Kidney capillary endothelial cell (primary cell): Measurements from ENCODE around the gene TBX1.
A peak's percentile ranks its signal among the peaks of the same experiment; 100 is the strongest.
"Not testable (repeated sequence)": the region's sequence is repeated elsewhere in the genome, so short reads cannot be mapped to it uniquely, and the experiment has no call there.

Experiments used
- DNase-seq: peaks from one replicate; pipeline ENCODE4 v3.0.0-alpha.2; 2018; ENCODE audit warnings: low spot score

The TBX1 gene

DNA sequence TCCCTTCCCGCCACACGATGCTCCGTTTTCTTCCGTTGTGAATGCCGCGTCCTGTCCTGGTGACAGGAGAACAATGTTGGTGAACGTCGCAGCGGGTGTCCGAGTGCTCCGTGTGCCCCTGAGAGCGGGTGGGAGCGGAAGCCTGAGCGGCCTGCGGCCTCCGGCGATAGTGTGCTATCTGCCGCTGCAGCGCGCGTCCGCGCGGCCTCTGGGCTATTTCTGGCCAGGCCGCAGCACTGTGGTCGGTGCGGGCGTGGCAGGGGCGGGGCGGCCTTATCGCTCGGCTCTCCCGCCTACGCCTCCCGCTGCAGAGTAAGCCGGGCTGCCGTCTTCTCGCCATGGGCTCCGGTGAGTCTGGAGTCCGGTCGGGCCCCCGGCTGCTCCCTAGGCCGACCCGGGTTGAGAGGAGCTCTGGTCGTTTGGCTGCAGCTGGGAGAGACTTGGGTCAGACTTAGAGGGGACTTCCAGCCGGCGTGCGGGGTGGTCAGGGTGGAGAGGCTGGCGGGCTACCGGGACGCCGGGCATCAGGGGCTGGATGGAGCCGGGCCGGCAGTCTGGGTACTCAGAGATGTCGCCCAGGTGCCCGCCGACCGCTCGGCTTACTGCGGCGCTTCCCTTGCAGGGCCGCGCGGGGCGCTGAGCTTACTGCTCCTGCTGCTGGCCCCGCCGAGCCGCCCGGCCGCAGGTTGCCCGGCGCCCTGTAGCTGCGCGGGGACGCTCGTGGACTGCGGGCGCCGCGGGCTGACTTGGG is 37.2 kb upstream of the TBX1 start, which contains the start of gene GP1BB:
Gene GP1BB (plus strand): TSS at position 308 of the 751 bp plus-strand sequence. CDS start 31 bp downstream, at position 339.
- DNase-seq: no peak

- peak; percentile 55 for DNase-seq
Measured at GRCh38 chr22:19723983-19724827, 36.4 kb upstream of the TBX1 start.

DNA sequence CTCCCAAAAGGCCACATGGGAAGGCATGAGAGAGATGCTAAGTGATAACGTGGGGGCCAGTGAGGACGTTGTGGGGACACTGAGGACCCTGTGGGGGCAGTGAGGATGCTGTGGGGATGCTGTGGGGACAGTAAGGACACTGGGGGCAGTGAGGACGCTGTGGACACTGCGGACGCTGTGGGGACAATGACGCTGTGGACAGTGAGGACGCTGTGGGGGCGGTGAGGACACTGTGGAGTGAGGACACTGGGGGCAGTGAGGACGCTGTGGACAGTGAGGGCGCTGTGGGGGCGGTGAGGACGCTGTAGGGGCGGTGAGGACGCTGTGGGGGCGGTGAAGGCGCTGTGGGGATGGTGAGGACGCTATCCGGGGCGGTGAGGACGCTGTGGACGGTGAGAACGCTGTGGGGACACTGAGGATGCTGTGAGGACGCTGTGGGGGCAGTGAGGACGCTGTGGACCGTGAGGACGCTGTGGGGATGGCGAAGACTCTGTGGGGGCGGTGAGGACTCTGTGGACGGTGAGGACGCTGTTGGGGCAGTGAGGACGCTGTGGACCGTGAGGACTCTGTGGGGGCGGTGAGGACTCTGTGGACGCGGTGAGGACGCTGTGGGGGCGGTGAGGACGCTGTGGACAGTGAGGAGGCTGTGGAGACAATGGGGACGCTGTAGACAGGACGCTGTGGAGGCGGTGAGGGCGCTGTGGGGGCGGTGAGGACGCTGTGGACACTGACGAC is 35.5 kb upstream of the TBX1 start:
- DNase-seq: no peak

- not testable (repeated sequence) for DNase-seq
Measured at GRCh38 chr22:19726064-19726788, 34.4 kb upstream of the TBX1 start.

- DNase-seq: no peak
Measured at GRCh38 chr22:19727310-19728150, 33.0 kb upstream of the TBX1 start.

- DNase-seq: no peak
Measured at GRCh38 chr22:19728271-19728670, 32.3 kb upstream of the TBX1 start.

DNA sequence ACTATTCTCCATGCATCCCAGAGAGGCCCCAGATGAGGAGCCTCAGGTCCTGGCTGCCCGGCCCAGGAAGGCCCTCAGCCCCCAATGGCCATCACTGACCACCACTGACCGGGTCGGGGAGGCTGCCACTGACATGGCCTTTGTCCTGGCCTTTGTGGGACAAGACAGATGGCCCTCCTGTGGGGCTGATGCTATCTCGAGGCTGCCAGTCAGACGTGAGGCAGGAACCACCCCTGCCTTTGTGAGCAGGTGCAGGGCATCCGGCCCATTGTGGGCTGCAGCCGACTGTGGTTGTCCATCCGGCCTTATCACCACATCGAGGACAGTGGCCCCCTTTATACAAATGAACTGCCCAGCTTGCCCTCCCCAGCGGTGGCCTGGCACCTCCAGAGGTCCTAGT is 31.7 kb upstream of the TBX1 start:
- DNase-seq: no peak

DNA sequence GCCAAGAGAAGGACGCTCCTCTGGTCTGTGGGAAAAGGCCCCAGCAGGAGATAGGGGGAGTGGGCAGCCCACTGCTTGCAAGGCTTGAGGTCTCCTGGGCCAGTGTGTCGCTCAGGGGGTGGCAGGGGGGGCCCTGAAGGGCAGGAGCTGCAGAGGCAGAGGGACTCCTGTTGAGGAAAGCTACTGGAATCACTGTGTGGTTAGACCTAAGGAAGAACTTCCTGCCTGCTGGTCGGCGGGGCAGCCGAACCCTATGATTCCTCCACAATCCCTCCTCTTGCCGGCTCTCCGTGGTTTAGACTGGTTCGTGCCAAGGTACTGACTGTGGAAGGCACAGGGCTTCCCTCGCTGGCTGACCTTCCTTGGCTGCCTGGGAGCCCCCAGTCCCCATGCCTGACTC is 31.1 kb upstream of the TBX1 start:
- DNase-seq: no peak

DNA sequence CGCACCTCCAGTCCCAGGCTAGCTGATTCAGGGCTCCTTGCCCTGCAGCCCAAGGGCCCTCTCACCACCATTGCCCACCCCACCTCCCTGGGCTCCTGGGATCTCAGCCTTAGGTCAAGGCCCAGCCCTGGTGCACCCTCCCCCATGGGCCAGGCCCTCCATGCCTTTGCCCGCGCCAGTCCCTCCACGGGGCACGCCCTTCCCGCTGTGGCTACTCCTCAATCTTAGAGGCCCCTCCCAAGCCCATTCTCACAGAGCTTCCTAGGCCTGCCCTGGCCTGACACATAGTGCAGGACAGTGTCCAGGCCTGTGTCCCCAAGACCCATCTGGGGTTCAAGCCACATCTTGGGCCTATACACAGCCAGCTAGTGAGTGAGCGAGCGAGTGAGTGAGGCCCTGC is 30.4 kb upstream of the TBX1 start:
- DNase-seq: no peak

GRCh38 chr22:19730655-19731360 is 29.8 kb upstream of the TBX1 start:
- DNase-seq: peak; percentile 69

DNA sequence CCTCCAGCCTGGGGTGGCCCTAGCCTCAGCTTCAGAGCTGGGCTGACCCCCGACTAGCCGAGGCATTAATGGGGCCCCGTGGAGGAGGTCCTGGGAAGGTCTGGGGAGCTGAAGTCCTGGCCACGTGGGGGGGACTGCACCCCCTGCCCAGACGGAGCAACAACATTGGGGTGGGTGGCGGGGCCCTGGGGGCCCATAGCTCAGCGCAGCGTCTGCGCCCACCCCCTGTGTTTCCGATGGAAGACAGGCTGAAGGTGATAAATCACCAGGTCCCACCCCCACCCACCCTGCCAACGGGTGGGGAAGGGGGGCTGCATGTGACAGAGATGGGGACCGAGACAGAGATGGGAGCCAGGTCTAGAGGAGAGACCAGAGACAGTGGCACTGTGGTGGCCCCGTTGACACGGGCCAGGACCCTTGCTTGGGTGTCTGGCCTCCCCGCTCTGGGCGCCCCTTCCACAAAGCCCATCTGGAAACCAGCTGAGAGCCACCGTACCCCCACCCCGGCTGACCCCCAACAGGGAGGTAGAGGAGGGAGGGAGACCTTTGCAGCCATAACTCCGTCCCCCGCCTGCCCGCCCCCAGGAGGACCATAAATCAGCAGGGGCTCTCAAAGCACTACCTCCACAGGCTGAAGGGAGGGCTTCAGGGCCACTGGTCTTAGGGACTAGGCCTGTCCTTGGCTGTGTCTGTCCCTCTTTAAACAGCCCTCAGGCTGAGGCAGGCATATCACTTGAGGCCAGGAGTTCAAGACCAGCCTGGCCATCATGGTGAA is 29.0 kb upstream of the TBX1 start:
- DNase-seq: no peak

DNA sequence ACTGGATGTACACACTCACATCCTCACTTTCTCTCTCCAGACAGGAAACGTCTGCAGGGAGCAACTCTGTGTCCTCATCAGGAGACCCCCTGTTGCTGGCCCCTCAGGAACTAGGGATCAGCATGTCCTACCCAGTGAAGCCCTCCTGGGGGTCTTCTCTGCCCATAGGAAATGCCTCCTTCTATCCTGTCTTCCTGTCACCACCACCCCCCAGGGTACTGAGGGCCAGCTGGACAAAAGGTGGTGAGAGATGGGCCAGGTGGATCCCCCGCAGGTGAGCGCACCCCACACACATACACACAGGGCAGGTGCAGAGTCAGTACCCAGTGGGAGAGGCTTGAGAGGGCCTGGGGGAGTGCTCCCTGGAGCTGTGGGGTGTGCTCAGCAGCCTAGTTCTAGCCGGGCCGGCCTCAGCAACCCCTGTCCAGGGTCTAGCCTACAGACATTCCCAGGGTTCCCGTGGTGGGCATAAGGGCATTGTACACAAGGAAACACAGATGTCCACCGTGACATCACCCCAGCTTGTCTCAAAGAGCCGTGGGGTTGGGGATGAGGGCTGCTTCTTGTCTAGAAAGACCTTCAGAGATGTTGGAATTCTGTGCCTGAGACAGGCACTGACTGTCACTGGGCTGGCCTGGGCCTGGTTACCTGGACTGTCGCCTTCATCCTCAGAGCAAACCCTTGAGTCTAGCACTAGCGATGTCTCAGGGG is 28.0 kb upstream of the TBX1 start:
- no peak for DNase-seq

DNA sequence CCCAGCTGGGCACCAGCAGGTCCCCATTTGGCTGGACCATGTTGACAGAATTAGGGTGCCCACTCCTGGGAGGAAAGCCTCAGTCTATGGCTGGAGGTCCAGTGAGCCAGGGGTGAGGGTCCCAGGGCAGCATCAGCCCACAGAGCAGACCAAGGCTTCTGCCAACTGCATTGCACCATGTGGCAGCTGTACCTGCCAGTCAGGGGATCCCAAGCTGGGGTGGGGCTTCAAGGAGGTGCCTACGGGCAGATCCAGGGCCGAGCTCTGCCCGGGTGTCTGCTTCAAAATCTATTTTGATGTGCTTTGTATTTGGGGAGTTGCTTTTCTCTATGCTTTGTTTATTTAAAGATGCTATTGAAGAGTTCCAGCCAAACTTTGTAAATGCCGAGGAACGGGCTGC is 26.8 kb upstream of the TBX1 start:
- no peak for DNase-seq

- no peak for DNase-seq
Measured at GRCh38 chr22:19734163-19734562, 26.4 kb upstream of the TBX1 start.

GRCh38 chr22:19734837-19735382 is 25.7 kb upstream of the TBX1 start:
- no peak for DNase-seq

DNA sequence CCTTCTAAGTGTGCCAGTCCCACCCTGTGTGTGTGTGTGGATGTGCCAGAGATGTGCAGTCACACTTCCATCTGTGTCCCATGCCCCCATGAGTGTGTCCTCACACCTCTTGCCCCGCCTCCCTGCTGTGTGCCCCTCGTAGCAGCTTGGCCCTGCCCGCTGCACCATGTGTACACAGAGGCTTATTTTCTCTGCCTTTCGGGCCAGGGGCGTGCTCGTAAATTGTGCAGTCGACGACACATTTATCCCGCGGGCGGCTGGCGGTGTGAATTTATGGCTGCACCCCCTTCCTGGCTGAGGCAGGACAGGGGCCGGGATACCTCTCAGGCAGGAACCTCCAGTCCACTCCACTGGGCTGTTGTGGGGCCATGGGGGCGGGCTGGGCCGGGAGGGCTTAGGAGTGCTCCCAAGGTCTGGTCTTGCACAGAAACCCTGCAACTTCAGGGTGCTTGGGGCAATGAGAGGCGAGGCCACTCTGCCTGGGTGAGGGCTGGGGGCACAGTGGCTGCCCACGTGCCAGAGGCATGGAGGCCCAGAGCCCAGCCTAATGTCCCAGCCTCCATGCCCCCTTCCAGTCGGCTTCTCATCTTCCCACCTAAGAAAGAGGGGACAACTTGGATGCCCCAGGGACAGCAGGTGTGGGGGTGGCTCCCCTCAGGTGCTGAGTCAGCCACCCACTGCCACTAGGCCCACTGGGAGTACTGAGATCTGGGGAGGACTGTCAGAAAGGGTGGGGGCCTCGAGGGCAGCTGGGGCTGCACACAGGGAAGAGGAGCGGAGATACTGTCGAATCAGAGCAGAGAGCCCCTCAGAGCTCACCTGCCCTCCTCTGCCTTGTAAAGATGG is 24.7 kb upstream of the TBX1 start:
- no peak for DNase-seq

GRCh38 chr22:19737846-19738663 is 22.5 kb upstream of the TBX1 start:
- no peak for DNase-seq
